Astrocyte (in vitro differentiated cells and primary cell): ENCODE measurements around the gene WDR35. TPM values are rescaled to one million over a fixed set of nuclear protein-coding genes. Genes with fewer than 3 reads are reported as not detected.

Source experiments
- DNase-seq: peaks from one replicate; pipeline ENCODE4 v3.0.0-alpha.2; 2010; ENCODE audit warnings: low read depth
- FAIRE-seq: peaks from 2 replicates; lab custom pipeline; 2011; peaks lifted over from hg19 to GRCh38; lab: Jason Lieb, UNC
- H2AFZ ChIP-seq: 2 replicates; pipeline ENCODE4 v1.6.0; 2012; ENCODE audit warnings: low read depth, low read length, inconsistent platforms
- H3K27ac ChIP-seq: 2 replicates; pipeline ENCODE4 v1.5.1; 2011; ENCODE audit warnings: low read depth, low read length, inconsistent platforms
- H3K27me3 ChIP-seq: 2 replicates; pipeline ENCODE4 v1.6.0; 2011; ENCODE audit warnings: low read length, inconsistent platforms; ENCODE audit not compliant: insufficient read depth
- H3K36me3 ChIP-seq: 2 replicates; pipeline ENCODE4 v1.5.1; 2011; ENCODE audit warnings: low read length, inconsistent platforms; ENCODE audit not compliant: insufficient read depth
- H3K4me1 ChIP-seq: 2 replicates; pipeline ENCODE4 v1.5.1; 2011; ENCODE audit warnings: low read length, inconsistent platforms; ENCODE audit not compliant: insufficient read depth
- H3K4me2 ChIP-seq: 2 replicates; pipeline ENCODE4 v1.6.0; 2012; ENCODE audit warnings: low read length, inconsistent platforms
- H3K4me3 ChIP-seq: 2 replicates; pipeline ENCODE4 v1.5.1; 2011; ENCODE audit warnings: low read depth, mild to moderate bottlenecking, low read length, inconsistent platforms; ENCODE audit not compliant: insufficient read depth
- H3K79me2 ChIP-seq: 2 replicates; pipeline ENCODE4 v1.6.0; 2012; ENCODE audit warnings: mild to moderate bottlenecking, low read length, inconsistent platforms; ENCODE audit not compliant: insufficient read depth
- H3K9ac ChIP-seq: 2 replicates; pipeline ENCODE4 v1.6.0; 2012; ENCODE audit warnings: mild to moderate bottlenecking, low read length, inconsistent platforms
- H3K9me3 ChIP-seq: 2 replicates; pipeline ENCODE4 v1.5.1; 2012; ENCODE audit warnings: low read depth, mild to moderate bottlenecking, low read length, inconsistent platforms; ENCODE audit not compliant: insufficient read depth
- H4K20me1 ChIP-seq: 2 replicates; pipeline ENCODE4 v1.6.0; 2012; ENCODE audit warnings: low read length, inconsistent platforms; ENCODE audit not compliant: insufficient read depth
- H3K27ac Mint-ChIP-seq: one replicate; pipeline ENCODE4 v1.8.0; 2021; ENCODE audit warnings: mild to moderate bottlenecking, mixed read lengths; ENCODE audit not compliant: unreplicated experiment
- H3K27me3 Mint-ChIP-seq: one replicate; pipeline ENCODE4 v1.8.0; 2021; ENCODE audit warnings: low read depth, mixed read lengths; ENCODE audit not compliant: unreplicated experiment
- H3K36me3 Mint-ChIP-seq: one replicate; pipeline ENCODE4 v1.8.0; 2021; ENCODE audit warnings: low read depth, mixed read lengths; ENCODE audit not compliant: unreplicated experiment
- H3K4me1 Mint-ChIP-seq: one replicate; pipeline ENCODE4 v1.8.0; 2021; ENCODE audit warnings: low read depth, mixed read lengths; ENCODE audit not compliant: unreplicated experiment
- H3K4me3 Mint-ChIP-seq: one replicate; pipeline ENCODE4 v1.8.0; 2021; ENCODE audit warnings: mild to moderate bottlenecking, moderate library complexity, mixed read lengths; ENCODE audit not compliant: unreplicated experiment
- H3K9me3 Mint-ChIP-seq: one replicate; pipeline ENCODE4 v1.8.0; 2021; ENCODE audit warnings: mild to moderate bottlenecking, mixed read lengths; ENCODE audit not compliant: unreplicated experiment
- CTCF ChIP-seq: IDR thresholded peaks from 2 replicates; pipeline ENCODE4 v1.5.1; 2011; ENCODE audit warnings: low read depth, mild to moderate bottlenecking, inconsistent platforms, low read length, moderate library complexity; ENCODE audit not compliant: insufficient read depth
- EZH2 ChIP-seq: IDR thresholded peaks from 2 replicates; pipeline ENCODE4 v1.6.1; 2012; ENCODE audit warnings: mild to moderate bottlenecking, low read length, inconsistent platforms; ENCODE audit not compliant: insufficient read depth
- total RNA-seq: library from RNA; stranded (reverse); gene quantifications from 2 replicates; pipeline ENCODE4 v1.2.1, GENCODE V29; 2021

The WDR35 gene
- total RNA-seq, 1 donor from 2014 or later = 9.6 TPM

GRCh38 chr2:19875280-19875679 lies 114.6 kb downstream of the WDR35 start:
- Histone ChIP-seq H3K27ac (no peak overlapping the region), H3K36me3 (no peaks in the 10 kb centered on the region), H3K79me2 (no peaks in the 10 kb centered on the region), H3K27me3 (no peaks in the 10 kb centered on the region), H3K4me3 (no peak overlapping the region), H3K9ac (no peak overlapping the region), H4K20me1 (no peaks in the 10 kb centered on the region), H3K4me2 (no peak overlapping the region), H2AFZ (no peak overlapping the region), H3K9me3 (no peaks in the 10 kb centered on the region), H3K4me1 (no peaks in the 10 kb centered on the region)
- peaks cover 5% of the 10 kb centered on the region for H3K36me3 Mint-ChIP-seq
- H3K4me3 Mint-ChIP-seq = no peak overlapping the region
- DNase-seq = no peak
- peaks cover 3% of the 10 kb centered on the region for H3K9me3 Mint-ChIP-seq
- no peak overlapping the region for H3K27ac Mint-ChIP-seq
- TF ChIP-seq EZH2 (no peak), CTCF (no peak)
- FAIRE-seq = no peak
- H3K27me3 Mint-ChIP-seq = peaks cover 8% of the 10 kb centered on the region
- H3K4me1 Mint-ChIP-seq = no peaks in the 10 kb centered on the region

GRCh38 chr2:19874726-19875125 lies 115.2 kb downstream of the WDR35 start:
- Histone ChIP-seq H3K27me3 (no peaks in the 10 kb centered on the region), H3K27ac (no peak overlapping the region), H4K20me1 (no peaks in the 10 kb centered on the region), H2AFZ (no peak overlapping the region), H3K36me3 (no peaks in the 10 kb centered on the region), H3K9ac (no peak overlapping the region), H3K9me3 (no peaks in the 10 kb centered on the region), H3K4me3 (no peak overlapping the region), H3K79me2 (no peaks in the 10 kb centered on the region), H3K4me1 (no peaks in the 10 kb centered on the region), H3K4me2 (no peak overlapping the region)
- FAIRE-seq (no peak), DNase-seq (no peak)
- peaks cover 6% of the 10 kb centered on the region for H3K36me3 Mint-ChIP-seq
- H3K27me3 Mint-ChIP-seq = peaks cover 10% of the 10 kb centered on the region
- H3K9me3 Mint-ChIP-seq = peaks cover 3% of the 10 kb centered on the region
- no peak overlapping the region for H3K4me3 Mint-ChIP-seq
- H3K27ac Mint-ChIP-seq = no peak overlapping the region
- H3K4me1 Mint-ChIP-seq = no peaks in the 10 kb centered on the region
- TF ChIP-seq CTCF = no peak
- TF ChIP-seq EZH2 = no peak

GRCh38 chr2:19873014-19873413 lies 116.9 kb downstream of the WDR35 start:
- TF ChIP-seq EZH2 (no peak), CTCF (no peak)
- Mint-ChIP-seq H3K4me1 (no peaks in the 10 kb centered on the region), H3K36me3 (peaks cover 2% of the 10 kb centered on the region), H3K4me3 (no peak overlapping the region), H3K27me3 (peaks cover 22% of the 10 kb centered on the region), H3K9me3 (peaks cover 3% of the 10 kb centered on the region), H3K27ac (no peak overlapping the region)
- no peak overlapping the region for H3K4me3 ChIP-seq
- H3K4me1 ChIP-seq = peaks cover 6% of the 10 kb centered on the region
- H3K9me3 ChIP-seq = no peaks in the 10 kb centered on the region
- no peak overlapping the region for H3K27ac ChIP-seq
- no peaks in the 10 kb centered on the region for H3K36me3 ChIP-seq
- no peak overlapping the region for H2AFZ ChIP-seq
- peaks cover 3% of the 10 kb centered on the region for H3K27me3 ChIP-seq
- DNase-seq (no peak), FAIRE-seq (no peak)
- H3K79me2 ChIP-seq = no peaks in the 10 kb centered on the region
- no peak overlapping the region for H3K4me2 ChIP-seq
- H3K9ac ChIP-seq = no peak overlapping the region
- H4K20me1 ChIP-seq = no peaks in the 10 kb centered on the region
